K562 (cell line): Measurements from ENCODE around the gene BCAS4. TPM values are rescaled to one million over a fixed set of nuclear protein-coding genes. Genes with fewer than 3 reads are reported as not detected.
"Not testable (repeated sequence)": the region's sequence is repeated elsewhere in the genome, so short reads cannot be mapped to it uniquely, and the experiment has no call there.

Source experiments
- ATAC-seq: fragments of 200-7000 bp; cut with Tn5 transposase; 3 replicates; pipeline ENCODE4 v1.9.1; 2020; ENCODE audit warnings: moderate library complexity
- BruUV-seq: library from RNA; stranded (reverse); fragments of 400-500 nt; replicated peaks from 2 replicates; lab custom pipeline; 2021; lab: Mats Ljungman, UMichigan
- CTCF ChIA-PET: fragments of 300-600 bp; formaldehyde crosslinking; extraction: SDS; loops from one replicate; lab custom pipeline; 2021; ENCODE audit warnings: low intra/inter-chr PET ratio; lab: Yijun Ruan, JAX
- POLR2A ChIA-PET: fragments of 300-600, 350-650 bp; sonication (Branson Sonifier 250); formaldehyde crosslinking; extraction: SDS; loops from one replicate; lab custom pipeline; 2021; ENCODE audit warnings: antibody characterized with exemption, inconsistent platforms; lab: Yijun Ruan, JAX
- DNase-seq, 4 experiments: peaks; one replicate each; pipeline versions ENCODE4 v3.0.0 to v3.0.0-alpha.2; 2011 to 2018; ENCODE audit warnings: low spot score in 3 of 4, mixed read lengths in 3 of 4; ENCODE audit errors: extremely low read depth in 1 of 4
- FAIRE-seq: peaks from 2 replicates; lab custom pipeline; 2011; peaks lifted over from hg19 to GRCh38; lab: Jason Lieb, UNC
- H2AFZ ChIP-seq: 2 replicates; pipeline ENCODE4 v1.6.0; 2011; ENCODE audit warnings: low read depth, low read length, control low read depth, inconsistent platforms
- H3K27ac ChIP-seq: fragments of 200-600 bp; 3 replicates; pipeline ENCODE4 v1.8.0; 2011; ENCODE audit warnings: low read depth, mild to moderate bottlenecking, control low read depth, inconsistent platforms, low read length, moderate library complexity, mixed read lengths; ENCODE audit errors: extremely low read depth
- H3K27me3 ChIP-seq, 2 experiments: fragments of 300-600 bp in 1 of 2; 2 replicates in 1 of 2; 3 replicates in 1 of 2; pipeline versions ENCODE4 v1.6.0 to v1.8.0; 2011; ENCODE audit warnings: inconsistent platforms in 2 of 2, low read length in 2 of 2, mild to moderate bottlenecking in 1 of 2, mixed read lengths in 1 of 2, moderate library complexity in 1 of 2; ENCODE audit not compliant: control insufficient read depth in 2 of 2, insufficient read depth in 2 of 2
- H3K36me3 ChIP-seq: fragments of 300-600 bp; 3 replicates; pipeline ENCODE4 v1.8.0; 2011; ENCODE audit warnings: mild to moderate bottlenecking, low read length, inconsistent platforms; ENCODE audit not compliant: control insufficient read depth, insufficient read depth
- H3K4me1 ChIP-seq, 2 experiments: fragments of 200-600 bp in 1 of 2; replicated peaks in 1 of 2; 2 replicates in 1 of 2; 3 replicates in 1 of 2; pipeline versions ENCODE4 v1.5.1 to v1.8.0; 2011; ENCODE audit warnings: inconsistent platforms in 2 of 2, low read length in 2 of 2, mild to moderate bottlenecking in 1 of 2, mixed read lengths in 1 of 2, moderate library complexity in 1 of 2; ENCODE audit not compliant: control insufficient read depth in 2 of 2, insufficient read depth in 2 of 2
- H3K4me2 ChIP-seq: 2 replicates; pipeline ENCODE4 v1.6.1; 2011; ENCODE audit warnings: low read length, control low read depth, inconsistent platforms, mixed read lengths; ENCODE audit not compliant: insufficient read depth
- H3K4me3 ChIP-seq: fragments of 200-600 bp; sonication (generic), shearing (Covaris generic); 2 replicates; pipeline ENCODE4 v1.5.1; 2016; ENCODE audit warnings: control low read depth, inconsistent platforms
- H3K79me2 ChIP-seq: fragments of 200-600 bp; 3 replicates; pipeline ENCODE4 v1.8.0; 2011; ENCODE audit warnings: low read length, inconsistent platforms; ENCODE audit not compliant: control insufficient read depth, insufficient read depth
- H3K9ac ChIP-seq, 2 experiments: 2 replicates each; pipeline versions ENCODE4 v1.6.0 to v1.6.1; 2011; ENCODE audit warnings: low read depth in 2 of 2, low read length in 2 of 2, control low read depth in 1 of 2, inconsistent platforms in 1 of 2, mild to moderate bottlenecking in 1 of 2, mixed read lengths in 1 of 2; ENCODE audit not compliant: insufficient read depth in 1 of 2
- H3K9me1 ChIP-seq: one replicate; pipeline ENCODE4 v1.6.0; 2011; ENCODE audit warnings: inconsistent platforms, mild to moderate bottlenecking, low read length, moderate library complexity; ENCODE audit not compliant: control insufficient read depth, insufficient read depth
- H3K9me3 ChIP-seq: replicated peaks from 2 replicates; pipeline ENCODE4 v1.5.1; 2011; ENCODE audit warnings: low read depth, low read length, inconsistent platforms; ENCODE audit not compliant: control insufficient read depth, insufficient read depth
- H4K20me1 ChIP-seq: replicated peaks from 2 replicates; pipeline ENCODE4 v1.6.1; 2011; ENCODE audit warnings: low read length, inconsistent platforms, mixed read lengths; ENCODE audit not compliant: control insufficient read depth, insufficient read depth
- ZNF121 ChIP-seq: sonication (generic); formaldehyde crosslinking; conservative IDR thresholded peaks from 2 replicates; pipeline ENCODE4 v1.8.0; 2022; ENCODE audit warnings: missing genetic modification reagents
- WGBS: fragments of 100-300 bp; shearing (Covaris generic); methylation state at CpG from one replicate; pipeline ENCODE4 v1.1.6; 2016; ENCODE audit warnings: low coverage, mixed read lengths; ENCODE audit not compliant: insufficient coverage; ENCODE audit errors: missing lambda C conversion rate; 5-methylcytosine and 5-hydroxymethylcytosine counted together
- in situ Hi-C: fragments of 300-500 bp; cut with MboI; formaldehyde crosslinking; loops from 4 replicates; pipeline ENCODE4 v1.15.0; 2018; ENCODE audit warnings: inconsistent platforms, mixed read lengths
- intact Hi-C: fragments of 100-400 bp; cut with micrococcal nuclease; formaldehyde crosslinking; loops from 2 replicates; pipeline ENCODE4 v1.14.2; 2022
- polyA plus RNA-seq, 8 experiments: library from polyadenylated mRNA; depleted of rRNA in 4 of 8; stranded (reverse) in 5 of 8; unstranded in 3 of 8; fragments of >200 nt; fragmentation: Nextera tagmentation in 2 of 8; fragmentation: Illumina TruSeq in 1 of 8; extraction: Ambion mirVana in 2 of 8; extraction: Trizol in 1 of 8; gene quantifications; 2 replicates each; pipeline versions ENCODE4 v1.2.1 to v1.2.3, GENCODE V29; 2011 to 2014; ENCODE audit warnings: inconsistent platforms in 1 of 8, missing spikeins in 1 of 8
- total RNA-seq, 7 experiments: library from RNA; depleted of rRNA in 6 of 7; stranded (reverse); fragments of >200 nt in 6 of 7; fragmentation: Illumina TruSeq in 2 of 7; extraction: Trizol in 2 of 7; gene quantifications; 2 replicates each; pipeline versions ENCODE4 v1.2.1 to v1.2.3, GENCODE V29; 2011 to 2021; ENCODE audit warnings: low replicate concordance in 1 of 7
- TF ChIP-seq, protein P1 (sequence below), 3 experiments: fragments of 200-800 bp in 1 of 3; fragments of 250-450 bp in 1 of 3; fragments of 450-650 bp in 1 of 3; sonication (Bioruptor Pico) in 1 of 3; sonication (Bioruptor generic) in 1 of 3; formaldehyde crosslinking in 1 of 3; IDR thresholded peaks; 2 replicates each; pipeline versions ENCODE4 v1.6.1 to v1.8.0; 2016 to 2022; ENCODE audit warnings: mild to moderate bottlenecking in 2 of 3, missing genetic modification characterization in 2 of 3, missing compliant biosample characterization in 1 of 3, moderate library complexity in 1 of 3

BCAS4 gene
- total and polyA plus RNA-seq, 9 of the 15 experiments (the other 6 are each of a cell fraction or from before 2014, with no cell fraction given): 0.15 to 2.3 (median 0.47) TPM

DNA sequence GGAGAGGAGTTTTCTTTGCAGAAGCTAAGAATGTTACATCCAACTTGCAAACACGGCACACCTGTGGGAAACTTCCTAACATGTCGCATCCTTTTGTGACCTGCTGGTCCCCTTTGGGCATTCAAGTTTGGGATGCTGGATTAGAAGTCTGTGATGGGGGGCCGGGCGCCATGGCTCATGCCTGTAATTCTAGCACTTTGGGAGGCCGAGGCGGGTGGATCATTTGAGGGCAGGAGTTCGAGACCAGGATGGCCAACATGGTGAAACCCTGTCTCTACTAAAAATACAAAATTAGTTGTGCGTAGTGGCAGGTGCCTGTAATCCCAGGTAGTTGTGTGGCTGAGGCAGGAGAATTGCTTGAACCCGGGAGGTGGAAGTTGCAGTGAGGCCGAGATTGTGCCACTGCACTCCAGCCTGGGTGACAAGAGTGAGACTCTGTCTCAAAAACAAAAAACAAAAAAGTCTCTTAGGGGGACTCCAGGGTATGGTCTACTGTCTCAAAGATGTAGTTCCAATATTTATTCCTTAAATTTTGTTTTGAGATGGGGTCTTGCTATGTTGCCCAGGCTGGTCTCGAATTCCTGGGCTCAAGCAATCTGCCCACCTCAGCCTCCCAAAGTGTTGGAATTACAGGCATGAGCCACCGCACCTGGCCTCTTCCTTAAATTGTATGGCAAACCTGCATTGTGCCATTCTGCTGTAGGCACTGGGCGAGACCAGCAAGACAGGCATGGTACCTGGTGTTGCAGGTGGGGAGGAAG is 6.3 kb downstream of the BCAS4 start:
- in situ Hi-C loops: not testable (repeated sequence)

More for the DNA sequence above, 6.3 kb downstream of the BCAS4 start:
- H3K4me2 ChIP-seq, H3K79me2 ChIP-seq, H4K20me1 ChIP-seq, H3K4me1 ChIP-seq, DNase-seq, CTCF ChIA-PET, H3K4me3 ChIP-seq, H3K9me1 ChIP-seq, H3K27ac ChIP-seq, H2AFZ ChIP-seq, H3K9me3 ChIP-seq, ATAC-seq, BruUV-seq, intact Hi-C loops, FAIRE-seq, H3K36me3 ChIP-seq, H3K9ac ChIP-seq: not testable (repeated sequence)
- 15% methylated on average over 13 of the region's 13 CpGs for WGBS
- peak; percentile 52 for TF ChIP-seq ZNF121 (CRISPR knock-in tag)
- TF ChIP-seq, protein P1, sequence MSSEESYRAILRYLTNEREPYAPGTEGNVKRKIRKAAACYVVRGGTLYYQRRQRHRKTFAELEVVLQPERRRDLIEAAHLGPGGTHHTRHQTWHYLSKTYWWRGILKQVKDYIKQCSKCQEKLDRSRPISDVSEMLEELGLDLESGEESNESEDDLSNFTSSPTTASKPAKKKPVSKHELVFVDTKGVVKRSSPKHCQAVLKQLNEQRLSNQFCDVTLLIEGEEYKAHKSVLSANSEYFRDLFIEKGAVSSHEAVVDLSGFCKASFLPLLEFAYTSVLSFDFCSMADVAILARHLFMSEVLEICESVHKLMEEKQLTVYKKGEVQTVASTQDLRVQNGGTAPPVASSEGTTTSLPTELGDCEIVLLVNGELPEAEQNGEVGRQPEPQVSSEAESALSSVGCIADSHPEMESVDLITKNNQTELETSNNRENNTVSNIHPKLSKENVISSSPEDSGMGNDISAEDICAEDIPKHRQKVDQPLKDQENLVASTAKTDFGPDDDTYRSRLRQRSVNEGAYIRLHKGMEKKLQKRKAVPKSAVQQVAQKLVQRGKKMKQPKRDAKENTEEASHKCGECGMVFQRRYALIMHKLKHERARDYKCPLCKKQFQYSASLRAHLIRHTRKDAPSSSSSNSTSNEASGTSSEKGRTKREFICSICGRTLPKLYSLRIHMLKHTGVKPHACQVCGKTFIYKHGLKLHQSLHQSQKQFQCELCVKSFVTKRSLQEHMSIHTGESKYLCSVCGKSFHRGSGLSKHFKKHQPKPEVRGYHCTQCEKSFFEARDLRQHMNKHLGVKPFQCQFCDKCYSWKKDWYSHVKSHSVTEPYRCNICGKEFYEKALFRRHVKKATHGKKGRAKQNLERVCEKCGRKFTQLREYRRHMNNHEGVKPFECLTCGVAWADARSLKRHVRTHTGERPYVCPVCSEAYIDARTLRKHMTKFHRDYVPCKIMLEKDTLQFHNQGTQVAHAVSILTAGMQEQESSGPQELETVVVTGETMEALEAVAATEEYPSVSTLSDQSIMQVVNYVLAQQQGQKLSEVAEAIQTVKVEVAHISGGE (CRISPR knock-in tag; IDR thresholded peaks at IDR 0.05): peak in 1 of 3 experiments; percentile 64; a peak in 1 of 6 replicates
- POLR2A ChIA-PET: interaction anchor here (0.6 to 0.7 kb wide), 2 partner anchors 21 to 120 kb away, joined by 3 read pairs; no protein-coding TSS in a partner anchor
- peaks cover 6 to 25% of the 10 kb centered on the region in 2 experiments; a peak in 3 of 5 replicates for H3K27me3 ChIP-seq
